Naive thymus-derived CD8-positive, alpha-beta T cell (primary cell): ENCODE data around the gene ZNF644. TPM values are rescaled to one million over a fixed set of nuclear protein-coding genes. Genes with fewer than 3 reads are reported as not detected.
A peak's percentile ranks its signal among the peaks of the same experiment; 100 is the strongest.
"Not testable (repeated sequence)": the region's sequence is repeated elsewhere in the genome, so short reads cannot be mapped to it uniquely, and the experiment has no call there.

Experiments used
- ATAC-seq, 2 donors: fragments of 150-1000 bp; cut with Tn5 transposase in 1 of 2; sonication (Bioruptor Pico), chemical (Tn5 transposase) in 1 of 2; 1 replicate in 1 of 2; 2 replicates in 1 of 2; pipeline ENCODE4 v1.10.0; 2021; ENCODE audit warnings: mild to moderate bottlenecking in 2 of 2, moderate library complexity in 2 of 2
- POLR2A ChIA-PET: fragments of 350-600 bp; sonication (Branson Sonifier 250); formaldehyde crosslinking; loops from one replicate; lab custom pipeline; 2021; ENCODE audit warnings: antibody characterized with exemption; lab: Charles Lee
- DNase-seq, 10 donors: peaks; one replicate each; pipeline versions ENCODE4 v3.0.0 to v3.0.0-alpha.2; 2020 to 2022
- H3K27ac Mint-ChIP-seq, 10 donors: one replicate each; pipeline ENCODE4 v1.8.0; 2020 to 2022; ENCODE audit warnings: mild to moderate bottlenecking in 10 of 10, mixed read lengths in 10 of 10, moderate library complexity in 4 of 10, inconsistent platforms in 1 of 10
- H3K27me3 Mint-ChIP-seq, 5 donors: one replicate each; pipeline ENCODE4 v1.8.0; 2021 to 2022; ENCODE audit warnings: mixed read lengths in 5 of 5
- H3K36me3 Mint-ChIP-seq, 3 donors: one replicate each; pipeline ENCODE4 v1.8.0; 2020 to 2022; ENCODE audit warnings: mixed read lengths in 3 of 3, mild to moderate bottlenecking in 2 of 3, inconsistent platforms in 1 of 3
- H3K4me1 Mint-ChIP-seq, 4 donors: one replicate each; pipeline ENCODE4 v1.8.0; 2021 to 2022; ENCODE audit warnings: mixed read lengths in 4 of 4
- H3K4me3 Mint-ChIP-seq, 10 donors: one replicate each; pipeline ENCODE4 v1.8.0; 2020 to 2022; ENCODE audit warnings: mild to moderate bottlenecking in 10 of 10, mixed read lengths in 10 of 10, moderate library complexity in 6 of 10, inconsistent platforms in 1 of 10
- H3K9me3 Mint-ChIP-seq, 9 donors: one replicate each; pipeline ENCODE4 v1.8.0; 2020 to 2022; ENCODE audit warnings: mixed read lengths in 9 of 9, mild to moderate bottlenecking in 3 of 9, inconsistent platforms in 1 of 9, moderate library complexity in 1 of 9
- polyA plus RNA-seq, 3 donors: library from polyadenylated mRNA; unstranded; fragments of 300-500 nt; fragmentation: Illumina TruSeq; gene quantifications; one replicate each; pipeline ENCODE4 v1.2.3, GENCODE V29; 2021
- total RNA-seq, 8 experiments: library from RNA in 2 of 8; stranded (reverse) in 2 of 8; gene quantifications; one replicate each; pipeline ENCODE4 v1.2.3 and lab custom pipeline; 2021 to 2026

ZNF644 gene
- total and polyA plus RNA-seq, 5 experiments from 2014 or later: 44.4 to 78.5 (median 71.8) TPM

- Mint-ChIP-seq H3K27ac (peak overlapping the region in 4 of 10 donors; percentile 10 to 68 (median 48)), H3K36me3 (peaks cover 0 to 38% (median 14%) of the 10 kb centered on the region in 3 donors), H3K27me3 (no peaks in the 10 kb centered on the region), H3K9me3 (no peaks in the 10 kb centered on the region), H3K4me1 (peaks cover 24 to 61% (median 56%) of the 10 kb centered on the region in 4 donors), H3K4me3 (peak overlapping the region in 8 of 10 donors; percentile 2 to 62 (median 34))
- no peak for DNase-seq
- POLR2A ChIA-PET: interaction anchor here (0.9 kb wide), 1 partner anchor 20 kb away, joined by 3 read pairs; no protein-coding TSS in a partner anchor
- no peak for ATAC-seq
Observed at GRCh38 chr1:90919900-90920299, 101.9 kb downstream of the ZNF644 start.

- Mint-ChIP-seq H3K27me3 (no peaks in the 10 kb centered on the region), H3K27ac (peak overlapping the region in 4 of 10 donors; percentile 9 to 61 (median 54)), H3K36me3 (peaks cover 0 to 43% (median 18%) of the 10 kb centered on the region in 3 donors), H3K4me3 (peak overlapping the region in 4 of 10 donors; percentile 27 to 57 (median 35)), H3K9me3 (no peaks in the 10 kb centered on the region), H3K4me1 (peaks cover 22 to 57% (median 51%) of the 10 kb centered on the region in 4 donors)
- peak in 2 of 10 donors; percentile 4 to 14 for DNase-seq
- peak in 1 of 2 donors; percentile 56 for ATAC-seq
- POLR2A ChIA-PET: interaction anchor here (0.9 kb wide), 1 partner anchor 20 kb away, joined by 3 read pairs; no protein-coding TSS in a partner anchor
Observed at GRCh38 chr1:90919190-90919719, 102.6 kb downstream of the ZNF644 start.

GRCh38 chr1:90911353-90911752 is 110.5 kb downstream of the ZNF644 start:
- Mint-ChIP-seq H3K9me3 (peaks cover 0 to 8% (median 3%) of the 10 kb centered on the region in 9 donors), H3K27me3 (no peaks in the 10 kb centered on the region), H3K27ac (no peak overlapping the region), H3K4me1 (peaks cover 0 to 3% (median 2%) of the 10 kb centered on the region in 4 donors), H3K4me3 (no peak overlapping the region), H3K36me3 (peaks cover 6 to 59% (median 42%) of the 10 kb centered on the region in 3 donors)
- DNase-seq (no peak), ATAC-seq (no peak)
- POLR2A ChIA-PET: no interaction called here

GRCh38 chr1:90902672-90903071 is 119.2 kb downstream of the ZNF644 start:
- H3K9me3 Mint-ChIP-seq: peaks cover 0 to 10% (median 0%) of the 10 kb centered on the region in 9 donors
- H3K36me3 Mint-ChIP-seq: peaks cover 18 to 72% (median 53%) of the 10 kb centered on the region in 3 donors
- H3K27ac Mint-ChIP-seq: peak overlapping the region in 4 of 10 donors; percentile 2 to 59 (median 42)

GRCh38 chr1:90899263-90899662 is 122.6 kb downstream of the ZNF644 start:
- peaks cover 5 to 15% (median 8%) of the 10 kb centered on the region in 4 donors for H3K4me1 Mint-ChIP-seq
- no peaks in the 10 kb centered on the region for H3K27me3 Mint-ChIP-seq
- no peak overlapping the region for H3K27ac Mint-ChIP-seq
- no peak overlapping the region for H3K4me3 Mint-ChIP-seq
- no peak for ATAC-seq
- no peak for DNase-seq
- POLR2A ChIA-PET: no interaction called here
- peaks cover 0 to 23% (median 4%) of the 10 kb centered on the region in 9 donors for H3K9me3 Mint-ChIP-seq
- peaks cover 35 to 61% (median 54%) of the 10 kb centered on the region in 3 donors for H3K36me3 Mint-ChIP-seq

More at GRCh38 chr1:90902672-90903071, 119.2 kb downstream of the ZNF644 start:
- POLR2A ChIA-PET: no interaction called here
- DNase-seq (no peak), ATAC-seq (no peak)
- Mint-ChIP-seq H3K4me3 (no peak overlapping the region), H3K27me3 (no peaks in the 10 kb centered on the region), H3K4me1 (peaks cover 5 to 16% (median 8%) of the 10 kb centered on the region in 4 donors)

GRCh38 chr1:90893679-90894078 is 128.2 kb downstream of the ZNF644 start:
- H3K27ac Mint-ChIP-seq, H3K27me3 Mint-ChIP-seq, H3K4me3 Mint-ChIP-seq, H3K4me1 Mint-ChIP-seq, POLR2A ChIA-PET, DNase-seq, ATAC-seq: not testable (repeated sequence)
- peaks cover 0 to 61% (median 12%) of the 10 kb centered on the region in 9 donors for H3K9me3 Mint-ChIP-seq
- peaks cover 7 to 26% (median 21%) of the 10 kb centered on the region in 3 donors for H3K36me3 Mint-ChIP-seq

- H3K27ac Mint-ChIP-seq: peak overlapping the region in 1 of 10 donors; percentile 37
- H3K4me3 Mint-ChIP-seq: peak overlapping the region in 1 of 10 donors; percentile 8
- DNase-seq, ATAC-seq, H3K4me1 Mint-ChIP-seq, POLR2A ChIA-PET, H3K27me3 Mint-ChIP-seq: not testable (repeated sequence)
- peaks cover 3 to 22% (median 17%) of the 10 kb centered on the region in 3 donors for H3K36me3 Mint-ChIP-seq
- H3K9me3 Mint-ChIP-seq: peaks cover 0 to 69% (median 12%) of the 10 kb centered on the region in 9 donors
Observed at GRCh38 chr1:90892884-90893283, 129.0 kb downstream of the ZNF644 start.

- H3K27me3 Mint-ChIP-seq, H3K4me1 Mint-ChIP-seq, POLR2A ChIA-PET, H3K4me3 Mint-ChIP-seq, DNase-seq, ATAC-seq, H3K27ac Mint-ChIP-seq: not testable (repeated sequence)
- Mint-ChIP-seq H3K36me3 (peaks cover 3 to 22% (median 17%) of the 10 kb centered on the region in 3 donors), H3K9me3 (peaks cover 0 to 73% (median 12%) of the 10 kb centered on the region in 9 donors)
Observed at GRCh38 chr1:90892196-90892595, 129.6 kb downstream of the ZNF644 start.

- H3K4me3 Mint-ChIP-seq, DNase-seq, ATAC-seq, H3K27ac Mint-ChIP-seq, H3K27me3 Mint-ChIP-seq, H3K4me1 Mint-ChIP-seq, POLR2A ChIA-PET: not testable (repeated sequence)
- Mint-ChIP-seq H3K36me3 (peaks cover 0 to 24% (median 14%) of the 10 kb centered on the region in 3 donors), H3K9me3 (peaks cover 0 to 77% (median 15%) of the 10 kb centered on the region in 9 donors)
Observed at GRCh38 chr1:90891756-90892155, 130.1 kb downstream of the ZNF644 start.

GRCh38 chr1:90882221-90882620 is 139.6 kb downstream of the ZNF644 start:
- POLR2A ChIA-PET: no interaction called here
- no peak overlapping the region for H3K4me3 Mint-ChIP-seq

GRCh38 chr1:90881034-90881433 is 140.8 kb downstream of the ZNF644 start:
- ATAC-seq (no peak), DNase-seq (no peak)
- H3K27me3 Mint-ChIP-seq: peaks cover 6 to 12% (median 10%) of the 10 kb centered on the region in 5 donors
- no peaks in the 10 kb centered on the region for H3K4me1 Mint-ChIP-seq
- H3K4me3 Mint-ChIP-seq: no peak overlapping the region
- H3K36me3 Mint-ChIP-seq: peaks cover 8 to 48% (median 31%) of the 10 kb centered on the region in 3 donors
- POLR2A ChIA-PET: no interaction called here
- no peak overlapping the region for H3K27ac Mint-ChIP-seq
- H3K9me3 Mint-ChIP-seq: peaks cover 18 to 70% (median 40%) of the 10 kb centered on the region in 9 donors

More at GRCh38 chr1:90882221-90882620, 139.6 kb downstream of the ZNF644 start:
- H3K36me3 Mint-ChIP-seq: peaks cover 8 to 50% (median 29%) of the 10 kb centered on the region in 3 donors
- no peaks in the 10 kb centered on the region for H3K4me1 Mint-ChIP-seq
- H3K9me3 Mint-ChIP-seq: peaks cover 22 to 69% (median 45%) of the 10 kb centered on the region in 9 donors
- ATAC-seq (no peak), DNase-seq (no peak)
- H3K27ac Mint-ChIP-seq: no peak overlapping the region
- H3K27me3 Mint-ChIP-seq: peaks cover 6 to 12% (median 10%) of the 10 kb centered on the region in 5 donors

GRCh38 chr1:90879281-90879680 is 142.6 kb downstream of the ZNF644 start:
- Mint-ChIP-seq H3K27me3 (peaks cover 8 to 14% (median 10%) of the 10 kb centered on the region in 5 donors), H3K4me1 (no peaks in the 10 kb centered on the region), H3K9me3 (peaks cover 20 to 75% (median 44%) of the 10 kb centered on the region in 9 donors), H3K27ac (no peak overlapping the region), H3K4me3 (no peak overlapping the region), H3K36me3 (peaks cover 8 to 54% (median 34%) of the 10 kb centered on the region in 3 donors)
- POLR2A ChIA-PET: no interaction called here
- ATAC-seq (no peak), DNase-seq (no peak)

- no peaks in the 10 kb centered on the region for H3K4me1 Mint-ChIP-seq
- peaks cover 15 to 66% (median 39%) of the 10 kb centered on the region in 9 donors for H3K9me3 Mint-ChIP-seq
- no peak overlapping the region for H3K27ac Mint-ChIP-seq
- POLR2A ChIA-PET: no interaction called here
- DNase-seq: no peak
- no peak for ATAC-seq
- H3K27me3 Mint-ChIP-seq: peaks cover 0 to 10% (median 6%) of the 10 kb centered on the region in 5 donors
- H3K4me3 Mint-ChIP-seq: no peak overlapping the region
- H3K36me3 Mint-ChIP-seq: peaks cover 8 to 41% (median 29%) of the 10 kb centered on the region in 3 donors
Observed at GRCh38 chr1:90876101-90876500, 145.7 kb downstream of the ZNF644 start.
